ENCODE data around the gene GDPGP1. TPM values are rescaled to one million over a fixed set of nuclear protein-coding genes. Genes with fewer than 3 reads are reported as not detected.

GDPGP1 gene
- total and polyA plus RNA-seq, 9 of the 15 experiments (the other 6 are each of a cell fraction or from before 2014, with no cell fraction given), result 0.78 to 6.1 (median 2.8) TPM

GRCh38 chr15:90239371-90239770, 5.4 kb downstream of the GDPGP1 start (continued):
- no peak for TF ChIP-seq TSHZ1 (CRISPR knock-in tag; IDR thresholded peaks at IDR 0.05)
- no peak for TF ChIP-seq GTF2B (IDR thresholded peaks at IDR 0.05; ENCODE audit: extremely low read depth, insufficient read length)
- TF ChIP-seq POLR2AphosphoS2 (IDR thresholded peaks at IDR 0.05; ENCODE audit: low read length), result no peak
- no peak for TF ChIP-seq MBD1 (CRISPR knock-in tag; IDR thresholded peaks at IDR 0.05)
- TF ChIP-seq SMC3 (conservative IDR thresholded peaks at IDR 0.05; ENCODE audit: insufficient read depth, low read depth, low read length), result no peak
- no peak for TF ChIP-seq POLR2B (IDR thresholded peaks at IDR 0.05; ENCODE audit: low read depth, partially characterized antibody)
- no peak for TF ChIP-seq ETV6 (IDR thresholded peaks at IDR 0.05; ENCODE audit: borderline replicate concordance in 1 of 2, low read depth in 2 of 2, low read length in 1 of 2)
- no peak for TF ChIP-seq ETV6 (CRISPR knock-in tag; IDR thresholded peaks at IDR 0.05; ENCODE audit: borderline replicate concordance)
- no peak for TF ChIP-seq ZNF407 (IDR thresholded peaks at IDR 0.05; ENCODE audit: low read depth)
- TF ChIP-seq NFE2 (IDR thresholded peaks at IDR 0.05; ENCODE audit: low read depth), result no peak
- TF ChIP-seq NRF1 (conservative IDR thresholded peaks at IDR 0.05 in 1 of 2, IDR thresholded peaks at IDR 0.05 in 1 of 2), result no peak
- TF ChIP-seq EGR1 (conservative IDR thresholded peaks at IDR 0.05), result 0 out of 2 replicates have a peak, but pooled peaks have one; percentile 9
- no peak for TF ChIP-seq XRCC3 (IDR thresholded peaks at IDR 0.05)

Data from K562 (cell line).